HEK293 (cell line): ENCODE results near the gene HMGB1.

Source experiments
- AEBP2 ChIP-seq: fragments of 450-650 bp; formaldehyde crosslinking; IDR thresholded peaks from 2 replicates; pipeline ENCODE4 v1.5.1; 2016; ENCODE audit warnings: missing biosample characterization, missing genetic modification characterization, borderline replicate concordance
- BCL11A ChIP-seq: fragments of 450-650 bp; formaldehyde crosslinking; IDR thresholded peaks from 2 replicates; pipeline ENCODE4 v1.5.1; 2016; ENCODE audit warnings: low read depth, missing biosample characterization, missing genetic modification characterization
- EGR2 ChIP-seq: fragments of 450-650 bp; formaldehyde crosslinking; IDR thresholded peaks from 2 replicates; pipeline ENCODE4 v1.5.1; 2016; ENCODE audit warnings: low read depth, missing biosample characterization, missing genetic modification characterization
- GLI2 ChIP-seq: fragments of 450-650 bp; formaldehyde crosslinking; IDR thresholded peaks from 2 replicates; pipeline ENCODE4; 2017; ENCODE audit warnings: missing biosample characterization, missing genetic modification characterization, low read depth, borderline replicate concordance
- KLF7 ChIP-seq: fragments of 450-650 bp; formaldehyde crosslinking; IDR thresholded peaks from 2 replicates; pipeline ENCODE4 v1.5.1; 2016; ENCODE audit warnings: missing biosample characterization, missing genetic modification characterization, borderline replicate concordance
- OVOL3 ChIP-seq: fragments of 450-650 bp; formaldehyde crosslinking; IDR thresholded peaks from 2 replicates; pipeline ENCODE4 v1.5.1; 2016; ENCODE audit warnings: missing biosample characterization, missing genetic modification characterization
- PBX3 ChIP-seq: sonication (generic); formaldehyde crosslinking; IDR thresholded peaks from 2 replicates; pipeline ENCODE4 v1.8.1; 2022; ENCODE audit warnings: mild to moderate bottlenecking, moderate library complexity, missing genetic modification reagents
- PRDM10 ChIP-seq: fragments of 450-650 bp; formaldehyde crosslinking; IDR thresholded peaks from 2 replicates; pipeline ENCODE4 v1.5.1; 2016; ENCODE audit warnings: missing biosample characterization, missing genetic modification characterization
- ZBTB20 ChIP-seq: fragments of 450-650 bp; formaldehyde crosslinking; IDR thresholded peaks from 2 replicates; pipeline ENCODE4 v1.5.1; 2016; ENCODE audit warnings: missing biosample characterization, missing genetic modification characterization
- ZBTB44 ChIP-seq: fragments of 450-650 bp; IDR thresholded peaks from 2 replicates; pipeline ENCODE4 v1.5.1; 2018; ENCODE audit warnings: missing biosample characterization, mild to moderate bottlenecking, missing genetic modification characterization
- ZFP69B ChIP-seq: fragments of 450-650 bp; formaldehyde crosslinking; IDR thresholded peaks from 2 replicates; pipeline ENCODE4 v1.5.1; 2016; ENCODE audit warnings: missing biosample characterization, missing genetic modification characterization
- ZNF114 ChIP-seq: fragments of 450-650 bp; formaldehyde crosslinking; IDR thresholded peaks from 2 replicates; pipeline ENCODE4 v1.5.0; 2017; ENCODE audit warnings: missing biosample characterization, missing genetic modification characterization
- ZNF133 ChIP-seq: fragments of 450-650 bp; formaldehyde crosslinking; IDR thresholded peaks from 2 replicates; pipeline ENCODE4 v1.5.1; 2016; ENCODE audit warnings: missing biosample characterization, missing genetic modification characterization
- ZNF2 ChIP-seq: fragments of 450-650 bp; formaldehyde crosslinking; IDR thresholded peaks from 2 replicates; pipeline ENCODE4 v1.5.1; 2016; ENCODE audit warnings: missing biosample characterization, missing genetic modification characterization
- ZNF202 ChIP-seq: fragments of 450-650 bp; formaldehyde crosslinking; IDR thresholded peaks from 2 replicates; pipeline ENCODE4 v1.5.1; 2016; ENCODE audit warnings: missing biosample characterization, missing genetic modification characterization, borderline replicate concordance
- ZNF280D ChIP-seq: fragments of 450-650 bp; formaldehyde crosslinking; IDR thresholded peaks from 2 replicates; pipeline ENCODE4 v1.5.1; 2016; ENCODE audit warnings: missing biosample characterization, missing genetic modification characterization
- ZNF292 ChIP-seq: fragments of 450-650 bp; formaldehyde crosslinking; IDR thresholded peaks from 2 replicates; pipeline ENCODE4 v1.5.1; 2016; ENCODE audit warnings: low read depth, missing biosample characterization, missing genetic modification characterization, borderline replicate concordance
- ZNF302 ChIP-seq: fragments of 450-650 bp; formaldehyde crosslinking; IDR thresholded peaks from 2 replicates; pipeline ENCODE4 v1.5.1; 2016; ENCODE audit warnings: missing biosample characterization, missing genetic modification characterization, low read depth
- ZNF366 ChIP-seq: fragments of 450-650 bp; formaldehyde crosslinking; conservative IDR thresholded peaks from 2 replicates; pipeline ENCODE4 v1.5.1; 2016; ENCODE audit warnings: missing biosample characterization, missing genetic modification characterization
- ZNF501 ChIP-seq: fragments of 450-650 bp; formaldehyde crosslinking; IDR thresholded peaks from 2 replicates; pipeline ENCODE4 v1.5.1; 2016; ENCODE audit warnings: missing biosample characterization, missing genetic modification characterization
- ZNF544 ChIP-seq: fragments of 450-650 bp; formaldehyde crosslinking; IDR thresholded peaks from 2 replicates; pipeline ENCODE4 v1.5.0; 2017; ENCODE audit warnings: missing biosample characterization, missing genetic modification characterization
- ZNF558 ChIP-seq: fragments of 450-650 bp; formaldehyde crosslinking; IDR thresholded peaks from 2 replicates; pipeline ENCODE4 v1.5.1; 2016; ENCODE audit warnings: missing biosample characterization, missing genetic modification characterization
- ZNF560 ChIP-seq: fragments of 450-650 bp; formaldehyde crosslinking; IDR thresholded peaks from 2 replicates; pipeline ENCODE4 v1.5.1; 2017; ENCODE audit warnings: missing biosample characterization, missing genetic modification characterization, borderline replicate concordance
- ZNF626 ChIP-seq: fragments of 450-650 bp; sonication (Bioruptor Pico); formaldehyde crosslinking; IDR thresholded peaks from 2 replicates; pipeline ENCODE4 v1.5.1; 2018; ENCODE audit warnings: missing biosample characterization, missing genetic modification characterization, inconsistent platforms
- ZNF660 ChIP-seq: fragments of 450-650 bp; IDR thresholded peaks from 2 replicates; pipeline ENCODE4 v1.5.1; 2018; ENCODE audit warnings: missing biosample characterization, mild to moderate bottlenecking, missing genetic modification characterization
- ZNF768 ChIP-seq: fragments of 450-650 bp; formaldehyde crosslinking; IDR thresholded peaks from 2 replicates; pipeline ENCODE4 v1.5.1; 2018; ENCODE audit warnings: missing biosample characterization, mild to moderate bottlenecking, missing genetic modification characterization
- ZSCAN5A ChIP-seq: fragments of 450-650 bp; formaldehyde crosslinking; IDR thresholded peaks from 2 replicates; pipeline ENCODE4 v1.5.1; 2016; ENCODE audit warnings: missing biosample characterization, missing genetic modification characterization

HMGB1 gene

GRCh38 chr13:30409886-30410704 is 55.6 kb downstream of the HMGB1 start (continued):
- no peak for TF ChIP-seq GLI2 (tag by site-specific recombination)
- TF ChIP-seq ZNF626 (tag by site-specific recombination): no peak
- TF ChIP-seq ZNF560: no peak
- TF ChIP-seq EGR2 (tag by site-specific recombination): 0 out of 2 replicates have a peak, but pooled peaks have one; percentile 23
- no peak for TF ChIP-seq ZBTB20
- no peak for TF ChIP-seq AEBP2 (tag by site-specific recombination)
- TF ChIP-seq ZNF114 (tag by site-specific recombination): no peak
- TF ChIP-seq KLF7 (tag by site-specific recombination): no peak
- TF ChIP-seq ZNF558 (tag by site-specific recombination): no peak
- no peak for TF ChIP-seq ZNF133 (tag by site-specific recombination)
- no peak for TF ChIP-seq ZNF501
- no peak for TF ChIP-seq ZNF768 (tag by site-specific recombination)
- TF ChIP-seq OVOL3: no peak
- TF ChIP-seq PRDM10: no peak
- peak; percentile 87 for TF ChIP-seq ZNF366 (tag by site-specific recombination)
- TF ChIP-seq ZNF2 (tag by site-specific recombination): no peak
- TF ChIP-seq ZSCAN5A (tag by site-specific recombination): no peak
- TF ChIP-seq ZFP69B: no peak
- no peak for TF ChIP-seq ZNF660
- no peak for TF ChIP-seq ZNF292
- no peak for TF ChIP-seq ZBTB44 (tag by site-specific recombination)
- no peak for TF ChIP-seq ZNF544
- no peak for TF ChIP-seq BCL11A
- TF ChIP-seq PBX3 (CRISPR knock-in tag): no peak
- no peak for TF ChIP-seq ZNF302 (tag by site-specific recombination)
- no peak for TF ChIP-seq ZNF280D
- TF ChIP-seq ZNF202 (tag by site-specific recombination): no peak
